Measurements from ENCODE around the gene ANKRD24. TPM values are rescaled to one million over a fixed set of nuclear protein-coding genes. Genes with fewer than 3 reads are reported as not detected.
"Not testable (repeated sequence)": the region's sequence is repeated elsewhere in the genome, so short reads cannot be mapped to it uniquely, and the experiment has no call there.

Gene ANKRD24
- total RNA-seq, 1 experiment from 2014 or later: 0.34 TPM

- DNase-seq (ENCODE audit: low read depth): no peak
These were observed 8.8 kb upstream of the ANKRD24 start for GRCh38 chr19:4173479-4174212.

GRCh38 chr19:4174213-4174894 is 8.1 kb upstream of the ANKRD24 start:
- no peak for DNase-seq (ENCODE audit: low read depth)

- no peak for DNase-seq (ENCODE audit: low read depth)
These were observed 7.4 kb upstream of the ANKRD24 start for GRCh38 chr19:4174895-4175668.

- DNase-seq (ENCODE audit: low read depth): no peak
These were observed 6.9 kb upstream of the ANKRD24 start for GRCh38 chr19:4175669-4175931.

GRCh38 chr19:4177146-4177545 is 5.3 kb upstream of the ANKRD24 start:
- DNase-seq (ENCODE audit: low read depth): no peak

- DNase-seq (ENCODE audit: low read depth): no peak
These were observed 3.5 kb upstream of the ANKRD24 start for GRCh38 chr19:4178990-4179389.

GRCh38 chr19:4181053-4181508 is 1.4 kb upstream of the ANKRD24 start:
- DNase-seq (ENCODE audit: low read depth): no peak

- DNase-seq (ENCODE audit: low read depth): peak; percentile 40
These were observed 1.7 kb downstream of the ANKRD24 start for GRCh38 chr19:4183967-4184717.

GRCh38 chr19:4184718-4185352 is 2.3 kb downstream of the ANKRD24 start:
- no peak for DNase-seq (ENCODE audit: low read depth)

- no peak for DNase-seq (ENCODE audit: low read depth)
These were observed 3.1 kb downstream of the ANKRD24 start for GRCh38 chr19:4185413-4186086.

- DNase-seq (ENCODE audit: low read depth): peak; percentile 83
These were observed 3.9 kb downstream of the ANKRD24 start for GRCh38 chr19:4186087-4186993.

- DNase-seq (ENCODE audit: low read depth): no peak
These were observed 5.0 kb downstream of the ANKRD24 start for GRCh38 chr19:4187313-4188122.

- DNase-seq (ENCODE audit: low read depth): no peak
These were observed 7.2 kb downstream of the ANKRD24 start for GRCh38 chr19:4189641-4190040.

GRCh38 chr19:4192537-4192936 is 10.0 kb downstream of the ANKRD24 start:
- not testable (repeated sequence) for DNase-seq (ENCODE audit: low read depth)

- no peak for DNase-seq (ENCODE audit: low read depth)
These were observed 11.9 kb downstream of the ANKRD24 start for GRCh38 chr19:4194353-4194752.

- DNase-seq (ENCODE audit: low read depth): no peak
These were observed 13.5 kb downstream of the ANKRD24 start for GRCh38 chr19:4196009-4196408.

- no peak for DNase-seq (ENCODE audit: low read depth)
These were observed 14.2 kb downstream of the ANKRD24 start for GRCh38 chr19:4196587-4197148.

GRCh38 chr19:4197228-4197624 is 14.7 kb downstream of the ANKRD24 start:
- DNase-seq (ENCODE audit: low read depth): no peak

Data from Daoy (cell line).